Peyer's patch (tissue), 4 donors: ENCODE measurements around the gene HOXD12. TPM values are rescaled to one million over a fixed set of nuclear protein-coding genes. Genes with fewer than 3 reads are reported as not detected.

Source experiments
- DNase-seq, 3 donors: peaks; one replicate each; pipeline ENCODE4 v3.0.0-alpha.2; 2017 to 2019
- H3K27ac ChIP-seq, 4 donors: fragments of 200-600 bp; sonication (generic); one replicate each; pipeline ENCODE4 v1.5.1; 2016 to 2019
- H3K27me3 ChIP-seq, 2 donors: fragments of 200-600 bp; sonication (generic); one replicate each; pipeline ENCODE4 v1.5.1; 2019
- H3K36me3 ChIP-seq, 3 donors: fragments of 200-600 bp; sonication (generic); one replicate each; pipeline ENCODE4 v1.5.1; 2016 to 2019
- H3K4me1 ChIP-seq, 4 donors: fragments of 200-600 bp; sonication (generic); one replicate each; pipeline ENCODE4 v1.5.1; 2016 to 2019
- H3K4me3 ChIP-seq, 4 donors: fragments of 200-600 bp; sonication (generic); 1 replicate in 3 of 4; 2 replicates in 1 of 4; pipeline ENCODE4 v1.5.1; 2016 to 2019; ENCODE audit warnings: mild to moderate bottlenecking in 1 of 4
- H3K9me3 ChIP-seq, 4 donors: fragments of 200-600 bp; sonication (generic); one replicate each; pipeline ENCODE4 v1.5.1; 2016 to 2019; ENCODE audit warnings: mild to moderate bottlenecking in 1 of 4
- CTCF ChIP-seq, 6 experiments: fragments of 450-650 bp in 4 of 6; fragments of 200-600 bp in 2 of 6; sonication (generic) in 1 of 6; IDR thresholded peaks; one replicate each; pipeline ENCODE4 v1.5.1; 2017 to 2019; ENCODE audit warnings: antibody characterized with exemption in 6 of 6, mild to moderate bottlenecking in 3 of 6, moderate library complexity in 1 of 6
- POLR2A ChIP-seq, 2 donors: fragments of 450-650 bp; IDR thresholded peaks; one replicate each; pipeline ENCODE4 v1.5.1; 2017; ENCODE audit warnings: antibody characterized with exemption in 2 of 2, mild to moderate bottlenecking in 2 of 2, moderate library complexity in 2 of 2
- total RNA-seq, 4 donors: library from RNA; depleted of rRNA; stranded (reverse); fragments of >200 nt; gene quantifications; one replicate each; pipeline ENCODE4 v1.1.0, GENCODE V29; 2016

HOXD12 gene
- total RNA-seq, 4 donors from 2014 or later, result not detected

- TF ChIP-seq POLR2A (IDR thresholded peaks at IDR 0.05), result no peak
- TF ChIP-seq CTCF (IDR thresholded peaks at IDR 0.05), result no peak
- Histone ChIP-seq H3K36me3 (peaks cover 0 to 11% (median 0%) of the 10 kb centered on the region in 3 donors), H3K9me3 (no peaks in the 10 kb centered on the region), H3K27me3 (no peaks in the 10 kb centered on the region), H3K4me3 (no peak overlapping the region), H3K27ac (no peak overlapping the region), H3K4me1 (peaks cover 0 to 15% (median 0%) of the 10 kb centered on the region in 4 donors)
- DNase-seq, result no peak
Measured at GRCh38 chr2:176148751-176149421, 49.3 kb downstream of the HOXD12 start.

GRCh38 chr2:176149481-176149938 is 49.9 kb downstream of the HOXD12 start:
- Histone ChIP-seq H3K27me3 (no peaks in the 10 kb centered on the region), H3K4me1 (peaks cover 0 to 15% (median 0%) of the 10 kb centered on the region in 4 donors), H3K4me3 (no peak overlapping the region), H3K27ac (no peak overlapping the region), H3K36me3 (peaks cover 0 to 11% (median 0%) of the 10 kb centered on the region in 3 donors), H3K9me3 (no peaks in the 10 kb centered on the region)
- no peak for TF ChIP-seq POLR2A (IDR thresholded peaks at IDR 0.05)
- TF ChIP-seq CTCF (IDR thresholded peaks at IDR 0.05), result no peak
- no peak for DNase-seq

GRCh38 chr2:176149939-176150583 is 50.5 kb downstream of the HOXD12 start:
- Histone ChIP-seq H3K27me3 (no peaks in the 10 kb centered on the region), H3K36me3 (peaks cover 0 to 11% (median 0%) of the 10 kb centered on the region in 3 donors), H3K27ac (no peak overlapping the region), H3K4me1 (peaks cover 0 to 12% (median 0%) of the 10 kb centered on the region in 4 donors), H3K9me3 (no peaks in the 10 kb centered on the region), H3K4me3 (no peak overlapping the region)
- DNase-seq, result no peak
- no peak for TF ChIP-seq CTCF (IDR thresholded peaks at IDR 0.05)

GRCh38 chr2:176150584-176151441 is 51.2 kb downstream of the HOXD12 start:
- DNase-seq, result no peak
- Histone ChIP-seq H3K36me3 (peaks cover 0 to 11% (median 0%) of the 10 kb centered on the region in 3 donors), H3K27me3 (no peaks in the 10 kb centered on the region), H3K27ac (no peak overlapping the region), H3K9me3 (no peaks in the 10 kb centered on the region), H3K4me1 (peaks cover 0 to 4% (median 0%) of the 10 kb centered on the region in 4 donors), H3K4me3 (no peak overlapping the region)
- TF ChIP-seq POLR2A (IDR thresholded peaks at IDR 0.05) (no peak), CTCF (IDR thresholded peaks at IDR 0.05) (no peak)

- H3K4me1 ChIP-seq, result no peaks in the 10 kb centered on the region
- no peak for DNase-seq
- H3K27ac ChIP-seq, result no peak within 1 kb of the TSS
- peaks cover 0 to 11% (median 0%) of the 10 kb centered on the region in 3 donors for H3K36me3 ChIP-seq
- no peaks in the 10 kb centered on the region for H3K27me3 ChIP-seq
- H3K4me3 ChIP-seq, result no peak within 1 kb of the TSS
- no peak for TF ChIP-seq POLR2A (IDR thresholded peaks at IDR 0.05)
- TF ChIP-seq CTCF (IDR thresholded peaks at IDR 0.05), result no peak
- H3K9me3 ChIP-seq, result no peaks in the 10 kb centered on the region
Measured at GRCh38 chr2:176151442-176152287, 52.1 kb downstream of the HOXD12 start, which contains the start of gene HOXD4. Gene HOXD4 (plus strand): TSS chr2:176151550. CDS start chr2:176151634, 84 bp downstream.
